Loucy (cell line): ENCODE results near the gene ZNF146.
"Not testable (repeated sequence)": the region's sequence is repeated elsewhere in the genome, so short reads cannot be mapped to it uniquely, and the experiment has no call there.

Experiments
- H2AFZ ChIP-seq: fragments of 200-600 bp; sonication (generic); 2 replicates; pipeline ENCODE4 v1.6.0; 2016; ENCODE audit warnings: antibody characterized with exemption, mild to moderate bottlenecking, low read length, moderate library complexity
- H3F3A ChIP-seq: fragments of 200-600 bp; 2 replicates; pipeline ENCODE4 v1.6.0; 2016; ENCODE audit warnings: antibody characterized with exemption, low read depth, mild to moderate bottlenecking
- H3K27me3 ChIP-seq: fragments of 200-600 bp; sonication (generic); 2 replicates; pipeline ENCODE4 v1.6.1; 2014; ENCODE audit warnings: low read length, mild to moderate bottlenecking; ENCODE audit not compliant: insufficient read depth, poor library complexity, severe bottlenecking
- H3K36me3 ChIP-seq: fragments of 200-600 bp; sonication (generic); 2 replicates; pipeline ENCODE4 v1.6.1; 2016; ENCODE audit warnings: low read length; ENCODE audit not compliant: insufficient read depth
- H3K4me1 ChIP-seq: fragments of 200-600 bp; sonication (generic); 2 replicates; pipeline ENCODE4 v1.5.1; 2014; ENCODE audit warnings: low read length, mild to moderate bottlenecking; ENCODE audit not compliant: insufficient read depth, poor library complexity, severe bottlenecking
- H3K4me2 ChIP-seq: fragments of 200-600 bp; sonication (generic); 2 replicates; pipeline ENCODE4 v1.6.0; 2014; ENCODE audit warnings: antibody characterized with exemption, low read length, low read depth, mild to moderate bottlenecking; ENCODE audit not compliant: poor library complexity, severe bottlenecking
- H3K4me3 ChIP-seq: fragments of 200-600 bp; sonication (generic); 2 replicates; pipeline ENCODE4 v1.5.1; 2014; ENCODE audit warnings: low read length, mild to moderate bottlenecking, mixed read lengths; ENCODE audit not compliant: poor library complexity, severe bottlenecking
- H3K79me2 ChIP-seq: fragments of 200-600 bp; sonication (generic); 2 replicates; pipeline ENCODE4 v1.6.1; 2014; ENCODE audit warnings: low read length; ENCODE audit not compliant: insufficient read depth
- H3K9ac ChIP-seq: fragments of 200-600 bp; sonication (generic); 2 replicates; pipeline ENCODE4 v1.6.0; 2014; ENCODE audit warnings: mild to moderate bottlenecking, low read depth, low read length, moderate library complexity; ENCODE audit not compliant: poor library complexity, severe bottlenecking
- H3K9me2 ChIP-seq: fragments of 200-600 bp; sonication (generic); replicated peaks from 2 replicates; pipeline ENCODE4 v1.6.1; 2016; ENCODE audit warnings: low read depth, low read length, mixed read lengths
- H3K9me3 ChIP-seq: fragments of 200-600 bp; sonication (generic); 2 replicates; pipeline ENCODE4 v1.6.1; 2014; ENCODE audit warnings: mild to moderate bottlenecking, antibody characterized with exemption, low read length, low read depth; ENCODE audit not compliant: insufficient read depth
- H4K20me1 ChIP-seq: fragments of 200-600 bp; sonication (generic); 2 replicates; pipeline ENCODE4 v1.6.0; 2014; ENCODE audit warnings: antibody characterized with exemption, low read length, mild to moderate bottlenecking; ENCODE audit not compliant: insufficient read depth, poor library complexity, severe bottlenecking
- EZH2phosphoT487 ChIP-seq: fragments of 200-600 bp; IDR thresholded peaks from 2 replicates; pipeline ENCODE4 v1.6.1; 2018; ENCODE audit warnings: antibody characterized with exemption, mild to moderate bottlenecking, moderate library complexity, borderline replicate concordance
- TF ChIP-seq, protein P1 (sequence below): fragments of 200-600 bp; sonication (generic); conservative IDR thresholded peaks from 2 replicates; pipeline ENCODE4 v1.5.1; 2014; ENCODE audit warnings: mild to moderate bottlenecking, antibody characterized with exemption, low read length

The ZNF146 gene

DNA sequence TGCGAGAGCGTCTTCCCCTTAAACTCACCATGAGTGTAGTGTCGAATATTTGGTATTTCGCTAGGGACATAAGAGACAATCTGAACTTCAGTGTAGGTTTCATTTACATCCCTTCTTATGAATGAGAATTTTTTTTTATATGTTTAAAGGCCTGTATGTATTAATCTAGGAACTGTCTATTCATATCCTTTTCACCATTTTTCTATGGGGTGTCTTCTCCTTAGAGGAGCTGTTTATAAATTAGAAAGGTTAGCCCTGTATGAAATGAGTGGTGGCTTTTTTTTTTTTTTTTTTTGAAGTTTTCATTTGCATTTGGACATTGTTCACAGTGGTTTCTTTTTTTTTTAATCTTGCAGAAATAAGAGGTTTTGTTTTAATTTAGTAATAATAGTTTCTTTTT lies 7.6 kb downstream of the ZNF146 start:
- Histone ChIP-seq H3K36me3 (peaks cover 38% of the 10 kb centered on the region), H3F3A (peaks cover 3% of the 10 kb centered on the region; the same call in 1 of the 2 replicates), H3K4me1 (peaks cover 36% of the 10 kb centered on the region), H3K9me2 (no peaks in the 10 kb centered on the region), H3K27me3 (no peaks in the 10 kb centered on the region), H2AFZ (no peak overlapping the region), H3K9ac (no peak overlapping the region), H3K4me3 (peak overlapping the region; percentile 26), H3K9me3 (no peaks in the 10 kb centered on the region), H3K79me2 (peaks cover 98% of the 10 kb centered on the region), H4K20me1 (peaks cover 87% of the 10 kb centered on the region), H3K4me2 (peak overlapping the region; percentile 75)
- no peak for TF ChIP-seq EZH2phosphoT487
- TF ChIP-seq, protein P1, sequence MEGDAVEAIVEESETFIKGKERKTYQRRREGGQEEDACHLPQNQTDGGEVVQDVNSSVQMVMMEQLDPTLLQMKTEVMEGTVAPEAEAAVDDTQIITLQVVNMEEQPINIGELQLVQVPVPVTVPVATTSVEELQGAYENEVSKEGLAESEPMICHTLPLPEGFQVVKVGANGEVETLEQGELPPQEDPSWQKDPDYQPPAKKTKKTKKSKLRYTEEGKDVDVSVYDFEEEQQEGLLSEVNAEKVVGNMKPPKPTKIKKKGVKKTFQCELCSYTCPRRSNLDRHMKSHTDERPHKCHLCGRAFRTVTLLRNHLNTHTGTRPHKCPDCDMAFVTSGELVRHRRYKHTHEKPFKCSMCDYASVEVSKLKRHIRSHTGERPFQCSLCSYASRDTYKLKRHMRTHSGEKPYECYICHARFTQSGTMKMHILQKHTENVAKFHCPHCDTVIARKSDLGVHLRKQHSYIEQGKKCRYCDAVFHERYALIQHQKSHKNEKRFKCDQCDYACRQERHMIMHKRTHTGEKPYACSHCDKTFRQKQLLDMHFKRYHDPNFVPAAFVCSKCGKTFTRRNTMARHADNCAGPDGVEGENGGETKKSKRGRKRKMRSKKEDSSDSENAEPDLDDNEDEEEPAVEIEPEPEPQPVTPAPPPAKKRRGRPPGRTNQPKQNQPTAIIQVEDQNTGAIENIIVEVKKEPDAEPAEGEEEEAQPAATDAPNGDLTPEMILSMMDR: no peak

DNA sequence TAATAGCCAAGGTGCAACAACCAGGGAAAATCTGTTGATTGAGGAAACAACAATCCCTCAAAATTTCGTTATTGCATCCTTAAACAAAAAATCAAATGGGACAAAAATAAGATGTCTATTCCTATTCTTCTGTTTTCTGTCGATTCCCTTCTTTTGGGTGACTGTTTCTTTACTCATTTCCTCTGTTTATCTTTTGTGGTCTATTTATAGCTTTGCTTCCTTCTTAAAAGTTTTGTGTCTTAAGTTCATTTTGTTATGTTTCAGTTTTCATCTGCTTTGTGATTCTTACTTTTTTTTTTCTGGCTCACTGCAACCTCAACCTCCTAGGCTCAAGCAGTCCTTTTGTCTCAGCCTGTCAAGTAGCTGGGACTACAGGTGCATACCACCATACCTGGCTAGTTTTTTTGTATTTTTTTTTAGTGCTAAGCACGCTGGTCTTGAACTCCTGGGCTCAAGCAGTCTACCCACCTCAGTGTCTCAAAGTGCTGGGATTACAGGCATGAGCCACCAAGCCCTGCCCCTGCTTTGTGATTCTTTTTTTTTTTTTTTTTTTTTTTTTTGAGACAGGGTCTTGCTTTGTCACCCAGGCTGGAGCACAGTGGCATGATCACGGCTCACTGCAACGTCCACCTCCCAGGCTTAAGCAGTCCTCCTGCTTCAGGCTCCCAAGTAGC lies 10.4 kb downstream of the ZNF146 start:
- peak overlapping the region; percentile 75 for H3K4me2 ChIP-seq

DNA sequence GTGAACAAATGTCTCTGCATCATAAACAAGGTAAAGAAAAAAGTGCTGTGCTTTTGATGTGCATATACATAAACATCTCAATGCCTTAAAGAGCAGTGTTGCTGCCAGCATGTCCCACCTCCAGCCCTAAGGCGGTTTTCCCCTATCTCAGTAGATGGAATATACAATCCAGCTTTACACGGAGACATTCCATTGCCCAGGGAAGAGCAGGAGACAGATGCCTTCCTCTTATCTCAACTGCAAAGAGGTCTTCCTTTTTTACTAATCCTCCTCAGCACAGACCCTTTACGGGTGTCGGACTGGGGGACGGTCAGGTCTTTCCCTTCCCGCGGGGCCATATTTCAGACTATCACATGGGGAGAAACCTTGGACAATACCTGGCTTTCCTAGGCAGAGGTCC lies 18.7 kb downstream of the ZNF146 start:
- not testable (repeated sequence) for H3K4me3 ChIP-seq, H2AFZ ChIP-seq, H3K9ac ChIP-seq, H3K4me1 ChIP-seq, H3F3A ChIP-seq, H3K9me2 ChIP-seq, H3K27me3 ChIP-seq, H3K9me3 ChIP-seq, H3K4me2 ChIP-seq
- Histone ChIP-seq H3K79me2 (peaks cover 42% of the 10 kb centered on the region), H3K36me3 (peaks cover 96% of the 10 kb centered on the region), H4K20me1 (peaks cover 46% of the 10 kb centered on the region)

More for the DNA sequence above, 10.4 kb downstream of the ZNF146 start:
- Histone ChIP-seq H3K79me2 (peaks cover 96% of the 10 kb centered on the region), H3K4me3 (peak overlapping the region; percentile 58), H3K4me1 (peaks cover 17% of the 10 kb centered on the region), H4K20me1 (peaks cover 88% of the 10 kb centered on the region), H3K9me2 (no peaks in the 10 kb centered on the region), H3K36me3 (peaks cover 63% of the 10 kb centered on the region), H3K9me3 (no peaks in the 10 kb centered on the region), H3K27me3 (no peaks in the 10 kb centered on the region), H3K9ac (peak overlapping the region; percentile 33), H2AFZ (no peak overlapping the region), H3F3A (peaks cover 3% of the 10 kb centered on the region; the same call in 1 of the 2 replicates)
- TF ChIP-seq EZH2phosphoT487: no peak
- TF ChIP-seq, protein P1: no peak
